ENCODE measurements around the gene CCKAR.

GRCh38 chr4:26484516-26484915 lies 5.8 kb downstream of the CCKAR start:
- no peak for TF ChIP-seq CTCF (IDR thresholded peaks at IDR 0.05; ENCODE audit: extremely low read depth in 1 of 2, insufficient read depth in 1 of 2, low read depth in 1 of 2, low read length in 2 of 2)
- no peak for TF ChIP-seq JUN (IDR thresholded peaks at IDR 0.05; ENCODE audit: borderline replicate concordance, insufficient read depth, insufficient read length, low read depth)
- no peak for TF ChIP-seq POLR2A (IDR thresholded peaks at IDR 0.05; ENCODE audit: low read depth, low read length)
- no peak for TF ChIP-seq POLR2AphosphoS5 (IDR thresholded peaks at IDR 0.05; ENCODE audit: insufficient read depth, low read depth, low read length)
- no peak for TF ChIP-seq EZH2 (IDR thresholded peaks at IDR 0.05; ENCODE audit: borderline replicate concordance, low read depth, low read length, severe bottlenecking)
- no peak for TF ChIP-seq FOS (IDR thresholded peaks at IDR 0.05; ENCODE audit: borderline replicate concordance, insufficient read depth, low read length)
